HG02798 (cell line): ENCODE results near the gene ARHGAP18.

Source experiments
- ATAC-seq: cut with Tn5 transposase; IDR thresholded peaks from one replicate; pipeline ENCODE4 v1.9.1; 2021; ENCODE audit warnings: mild to moderate bottlenecking; ENCODE audit not compliant: unreplicated experiment, poor library complexity

ARHGAP18 gene

DNA sequence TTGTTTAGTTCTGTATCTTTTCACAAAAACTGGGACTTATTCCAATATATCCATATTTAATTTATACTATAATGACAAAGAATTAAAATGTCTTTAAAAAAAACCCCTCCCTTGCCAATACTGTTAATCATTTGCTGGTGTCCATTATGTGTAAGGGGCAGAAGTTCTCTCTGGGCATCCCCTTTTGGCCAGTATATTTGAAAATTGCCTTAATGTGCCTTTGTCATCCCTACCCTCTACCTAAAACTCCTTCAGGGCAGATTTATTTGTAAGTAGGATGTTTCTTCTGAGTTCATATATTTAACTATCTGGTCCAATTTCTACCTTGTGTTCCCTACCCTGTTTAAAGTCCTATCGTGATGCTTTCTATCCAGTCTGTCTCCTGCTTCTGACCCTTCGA, 62.9 kb downstream of the ARHGAP18 start:
- ATAC-seq, result peak; percentile 38

DNA sequence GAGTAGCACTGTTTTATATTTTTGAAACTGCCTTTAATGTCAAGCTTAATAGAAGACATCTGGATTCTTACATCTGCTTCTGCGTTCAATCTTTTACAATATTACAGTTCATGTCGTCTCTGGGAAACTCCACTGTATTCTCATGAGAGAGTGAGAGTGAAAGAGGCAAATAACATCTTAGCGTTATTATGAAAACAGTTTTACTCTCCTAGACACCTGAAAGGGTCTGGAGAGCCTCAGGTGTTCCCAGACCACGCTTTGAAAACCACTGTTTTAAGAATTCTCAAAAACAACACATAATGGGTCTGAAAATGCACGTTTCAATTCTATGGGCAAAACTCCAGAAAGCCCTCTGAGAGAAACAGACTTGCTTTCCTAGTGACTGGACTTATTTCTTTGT, 63.3 kb downstream of the ARHGAP18 start:
- peak; percentile 88 for ATAC-seq

GRCh38 chr6:129645830-129646579, 64.0 kb downstream of the ARHGAP18 start:
- ATAC-seq, result no peak

- no peak for ATAC-seq
Observed at GRCh38 chr6:129645106-129645829, 64.7 kb downstream of the ARHGAP18 start.

GRCh38 chr6:129644567-129645015, 65.4 kb downstream of the ARHGAP18 start:
- ATAC-seq, result no peak

GRCh38 chr6:129643968-129644367, 66.0 kb downstream of the ARHGAP18 start:
- ATAC-seq, result no peak

DNA sequence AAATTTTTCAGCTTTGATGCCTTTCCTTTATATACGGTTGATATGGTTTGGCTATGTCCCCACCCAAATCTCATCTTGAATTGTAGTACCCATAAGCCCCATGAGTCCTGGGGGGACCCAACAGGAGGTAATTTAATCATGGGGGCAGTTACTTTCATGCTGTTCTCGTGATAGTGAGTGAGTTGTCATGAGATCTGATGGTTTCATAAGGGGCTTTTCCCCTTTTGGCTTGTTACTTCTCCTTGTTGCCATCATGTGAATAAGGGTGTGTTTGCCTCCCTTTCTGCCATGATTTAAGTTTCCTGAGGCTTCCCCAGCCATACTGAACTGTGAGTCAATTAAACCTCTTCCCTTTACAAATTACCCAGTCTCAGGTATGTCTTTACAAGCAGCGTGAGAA, 66.8 kb downstream of the ARHGAP18 start:
- ATAC-seq, result no peak

- ATAC-seq, result no peak
Observed at GRCh38 chr6:129642322-129642721, 67.7 kb downstream of the ARHGAP18 start.

GRCh38 chr6:129641344-129641743, 68.6 kb downstream of the ARHGAP18 start:
- ATAC-seq, result no peak

DNA sequence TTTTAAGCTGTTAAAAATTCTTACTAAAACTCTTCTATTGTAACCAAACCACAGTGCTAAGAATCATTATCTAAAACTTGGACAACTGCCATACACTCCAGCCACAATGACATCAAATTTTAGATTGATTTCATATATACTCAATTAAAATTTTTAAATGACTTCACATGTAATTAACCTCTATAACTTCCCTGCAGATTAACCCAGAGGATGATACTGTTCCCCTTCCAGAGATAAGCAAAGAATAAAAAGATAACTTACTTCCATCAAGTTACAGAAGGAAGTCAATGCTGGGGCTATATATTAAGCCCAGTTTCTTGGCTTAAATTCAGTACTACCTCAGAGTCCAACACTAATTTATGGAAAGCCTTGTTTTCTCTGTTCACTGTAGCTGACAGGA, 71.3 kb downstream of the ARHGAP18 start:
- ATAC-seq, result no peak

- no peak for ATAC-seq
Observed at GRCh38 chr6:129638055-129638684, 71.8 kb downstream of the ARHGAP18 start.

DNA sequence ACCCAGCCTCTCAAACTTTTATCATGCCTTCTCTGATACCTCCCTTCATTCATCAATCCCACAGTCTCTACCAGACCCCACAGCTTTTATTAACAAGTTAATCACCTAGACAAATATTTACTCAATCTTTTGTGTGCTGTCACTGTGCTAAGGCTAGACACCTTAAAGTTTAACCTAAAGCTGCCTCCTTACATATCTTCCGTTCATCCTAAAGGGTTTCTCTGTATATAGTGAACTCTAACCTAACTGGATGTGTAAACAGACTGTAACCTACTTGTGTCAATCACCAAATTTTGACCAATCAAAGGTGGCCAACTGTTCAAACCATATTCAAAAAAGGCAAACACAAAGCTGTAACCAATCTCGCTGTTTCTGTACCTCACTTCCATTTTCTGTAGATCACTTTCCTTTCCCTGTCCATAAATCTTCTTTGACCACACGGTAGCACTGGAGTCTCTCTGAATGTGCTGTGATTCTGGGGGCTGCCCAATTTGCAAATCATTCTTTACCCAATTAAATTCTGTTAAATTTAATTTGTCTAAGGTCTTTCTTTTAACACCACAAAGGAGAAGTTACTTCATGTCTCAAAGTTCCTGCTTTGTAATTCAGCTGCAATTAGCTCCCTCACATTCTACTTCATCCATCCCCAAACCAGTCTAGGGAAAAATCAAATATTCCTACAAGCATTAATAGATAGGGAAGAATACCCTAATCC, 72.5 kb downstream of the ARHGAP18 start:
- no peak for ATAC-seq

DNA sequence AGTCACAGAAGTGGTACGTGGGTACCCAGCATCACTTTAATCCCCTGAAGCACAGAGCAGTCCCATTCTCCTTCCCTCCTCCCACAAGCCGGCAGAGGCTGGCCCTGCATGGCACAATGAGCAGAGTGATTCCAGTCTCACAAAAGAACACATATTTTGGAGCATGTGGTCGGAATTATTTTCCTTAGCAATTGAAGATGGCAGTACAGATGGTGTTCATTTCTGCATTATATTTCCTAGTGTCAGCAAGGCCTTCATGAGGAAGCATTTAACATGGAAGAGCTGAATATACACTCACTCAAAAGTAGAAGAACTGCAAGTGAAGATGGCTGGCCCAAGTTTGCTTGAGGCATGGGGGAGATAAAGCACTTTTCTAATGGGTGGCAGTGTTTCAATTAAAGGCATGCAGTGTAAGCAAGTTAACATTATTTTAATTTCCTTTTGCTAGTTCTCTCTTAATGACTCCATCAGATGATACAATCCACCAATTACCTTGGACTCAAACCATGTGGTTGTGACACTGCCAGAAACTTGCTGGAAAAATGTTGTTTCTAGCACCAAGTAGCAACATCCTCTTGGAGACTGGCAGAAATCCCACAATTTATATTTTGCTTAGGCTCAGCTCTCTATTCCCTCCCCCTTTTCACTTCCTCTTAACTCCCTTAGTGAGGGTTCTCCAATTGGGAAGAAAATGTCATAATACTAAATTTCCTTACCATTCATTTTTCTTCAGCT, 74.4 kb downstream of the ARHGAP18 start:
- no peak for ATAC-seq

DNA sequence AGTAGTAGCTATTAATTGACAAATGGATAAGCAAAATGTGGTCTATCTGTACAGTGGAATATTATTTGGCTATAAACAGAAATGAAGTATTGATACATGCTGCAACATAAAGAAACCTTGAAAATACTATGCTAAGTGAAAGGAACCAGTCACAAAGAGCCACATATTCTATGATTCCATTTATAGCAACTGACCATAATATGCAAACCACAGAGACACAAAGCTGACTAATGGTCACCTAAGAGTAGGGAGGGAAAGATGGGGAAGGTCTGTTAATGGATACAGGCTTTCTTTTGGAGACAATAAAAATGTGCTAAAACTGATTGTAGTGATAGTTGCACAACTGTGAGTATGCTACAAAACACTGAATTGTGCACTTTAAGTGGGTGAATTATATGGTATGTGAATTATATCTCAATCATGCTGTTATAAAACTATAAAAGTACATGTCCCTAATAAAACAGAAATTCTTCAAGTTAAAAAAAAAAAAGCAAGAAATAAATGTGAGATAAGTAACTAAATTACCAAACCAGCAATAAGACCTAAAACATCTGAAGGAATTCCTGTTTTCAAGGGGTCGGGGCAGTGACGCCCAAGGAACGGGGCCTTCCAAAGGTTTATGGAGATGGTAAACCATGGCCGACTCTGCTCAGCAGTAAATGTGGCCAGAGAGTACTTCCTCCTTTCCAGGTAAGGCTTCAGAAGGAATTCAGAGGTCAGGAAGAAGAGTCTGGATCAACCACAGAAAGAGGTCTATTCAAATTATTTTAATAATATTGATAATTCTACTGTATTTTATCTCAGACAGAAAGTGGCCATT, 75.4 kb downstream of the ARHGAP18 start:
- no peak for ATAC-seq

DNA sequence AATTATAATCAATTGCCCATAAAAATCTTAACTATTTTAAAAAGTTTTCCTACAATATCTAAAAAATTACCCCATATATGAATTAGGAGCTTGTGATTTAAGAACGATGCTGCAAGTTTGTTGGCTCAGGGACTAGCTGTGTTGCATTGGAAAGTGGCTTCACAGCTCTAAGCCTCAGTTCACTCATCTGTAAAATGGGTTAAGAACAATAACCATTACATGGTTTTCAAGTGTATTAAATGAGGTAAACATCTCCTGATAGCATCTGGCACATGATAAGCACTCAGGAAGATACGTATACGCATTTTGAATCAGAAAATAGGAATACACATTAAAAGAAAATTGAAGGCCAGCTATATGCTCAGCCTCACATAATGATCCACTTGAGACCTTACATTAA, 76.4 kb downstream of the ARHGAP18 start:
- no peak for ATAC-seq

GRCh38 chr6:129632172-129632613, 77.8 kb downstream of the ARHGAP18 start:
- no peak for ATAC-seq

DNA sequence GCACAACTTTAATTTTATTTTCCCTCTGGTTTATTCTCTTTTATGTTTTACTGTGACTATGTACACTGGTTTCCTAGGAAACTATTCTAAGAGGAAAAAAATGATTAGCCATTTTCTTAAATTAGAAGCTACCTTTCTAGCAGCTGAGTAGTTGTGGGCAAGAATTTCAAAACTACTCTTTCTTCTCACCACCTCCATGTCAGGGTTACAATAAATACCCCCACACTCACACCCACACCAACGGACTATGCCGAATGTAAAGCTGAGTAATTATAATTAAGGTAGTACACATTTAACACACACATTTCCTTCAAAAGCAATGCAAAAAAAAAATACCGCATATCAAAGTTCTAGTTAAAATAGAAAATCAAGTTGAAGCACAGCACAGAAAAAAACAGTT, 78.9 kb downstream of the ARHGAP18 start:
- ATAC-seq, result no peak

DNA sequence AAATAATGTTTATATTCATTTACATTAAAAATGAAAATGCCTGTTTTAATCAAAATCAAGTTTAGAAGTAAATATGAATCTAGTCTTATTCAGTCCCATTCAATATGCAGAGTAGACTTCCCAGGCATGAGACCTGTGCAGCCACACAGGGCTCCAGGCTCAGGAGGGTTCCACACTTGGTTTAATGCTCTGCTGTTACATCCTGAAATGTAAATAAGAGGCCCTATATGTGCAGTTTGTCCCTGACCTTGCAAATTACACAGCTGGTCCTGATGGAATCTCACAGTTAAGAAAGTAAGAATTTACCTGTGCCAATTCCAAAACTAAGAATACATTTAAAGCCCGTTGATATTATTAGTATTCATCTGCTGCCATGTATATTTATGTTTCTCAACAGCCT, 79.4 kb downstream of the ARHGAP18 start:
- ATAC-seq, result no peak
